Retinal pigment epithelial cell (primary cell): Measurements from ENCODE around the gene SERTM1.

ENCODE experiments used
- DNase-seq: peaks from one replicate; pipeline ENCODE4 v3.0.0-alpha.2; 2010; ENCODE audit warnings: low read depth
- H3K4me3 ChIP-seq: 2 replicates; pipeline ENCODE4 v1.5.1; 2011; ENCODE audit warnings: mild to moderate bottlenecking, low read length, control low read depth, moderate library complexity
- TF ChIP-seq, protein P1 (sequence below): conservative IDR thresholded peaks from 2 replicates; pipeline ENCODE4 v1.5.1; 2011; ENCODE audit warnings: low read depth, low read length, control low read depth, inconsistent platforms

The SERTM1 gene

DNA sequence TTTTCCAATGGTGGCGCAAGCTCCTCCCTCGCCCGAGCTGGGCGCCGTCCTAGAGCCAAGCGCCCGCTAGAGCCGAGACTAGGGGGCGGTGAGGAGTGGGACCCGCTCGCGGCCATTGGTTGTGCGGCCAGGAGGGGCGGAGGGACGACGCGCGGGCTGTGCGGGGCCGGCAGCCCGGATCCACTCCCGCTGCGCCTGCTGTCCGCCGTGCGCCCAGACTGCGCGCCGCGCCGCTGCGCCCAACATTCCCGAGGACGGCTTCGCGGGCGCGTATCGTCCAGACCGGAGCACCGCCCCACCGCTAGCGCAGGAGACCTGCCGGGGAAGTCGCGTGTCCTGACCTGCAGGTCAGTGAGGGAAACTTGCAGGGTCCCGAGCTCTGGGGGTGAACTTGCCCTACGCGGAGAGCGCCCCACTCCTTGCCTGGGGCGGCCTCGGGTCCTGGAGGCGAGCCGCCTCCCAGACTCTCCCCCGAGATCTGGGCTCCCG is at the start of gene SERTM1:
Gene SERTM1 (plus strand): TSS at position 183 of the 489 bp plus-strand sequence. CDS start 21,059 bp downstream, outside the sequence.
- TF ChIP-seq, protein P1, sequence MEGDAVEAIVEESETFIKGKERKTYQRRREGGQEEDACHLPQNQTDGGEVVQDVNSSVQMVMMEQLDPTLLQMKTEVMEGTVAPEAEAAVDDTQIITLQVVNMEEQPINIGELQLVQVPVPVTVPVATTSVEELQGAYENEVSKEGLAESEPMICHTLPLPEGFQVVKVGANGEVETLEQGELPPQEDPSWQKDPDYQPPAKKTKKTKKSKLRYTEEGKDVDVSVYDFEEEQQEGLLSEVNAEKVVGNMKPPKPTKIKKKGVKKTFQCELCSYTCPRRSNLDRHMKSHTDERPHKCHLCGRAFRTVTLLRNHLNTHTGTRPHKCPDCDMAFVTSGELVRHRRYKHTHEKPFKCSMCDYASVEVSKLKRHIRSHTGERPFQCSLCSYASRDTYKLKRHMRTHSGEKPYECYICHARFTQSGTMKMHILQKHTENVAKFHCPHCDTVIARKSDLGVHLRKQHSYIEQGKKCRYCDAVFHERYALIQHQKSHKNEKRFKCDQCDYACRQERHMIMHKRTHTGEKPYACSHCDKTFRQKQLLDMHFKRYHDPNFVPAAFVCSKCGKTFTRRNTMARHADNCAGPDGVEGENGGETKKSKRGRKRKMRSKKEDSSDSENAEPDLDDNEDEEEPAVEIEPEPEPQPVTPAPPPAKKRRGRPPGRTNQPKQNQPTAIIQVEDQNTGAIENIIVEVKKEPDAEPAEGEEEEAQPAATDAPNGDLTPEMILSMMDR: no peak
- peak; percentile 16 for DNase-seq
- H3K4me3 ChIP-seq: peak within 1 kb of the TSS; percentile 52

DNA sequence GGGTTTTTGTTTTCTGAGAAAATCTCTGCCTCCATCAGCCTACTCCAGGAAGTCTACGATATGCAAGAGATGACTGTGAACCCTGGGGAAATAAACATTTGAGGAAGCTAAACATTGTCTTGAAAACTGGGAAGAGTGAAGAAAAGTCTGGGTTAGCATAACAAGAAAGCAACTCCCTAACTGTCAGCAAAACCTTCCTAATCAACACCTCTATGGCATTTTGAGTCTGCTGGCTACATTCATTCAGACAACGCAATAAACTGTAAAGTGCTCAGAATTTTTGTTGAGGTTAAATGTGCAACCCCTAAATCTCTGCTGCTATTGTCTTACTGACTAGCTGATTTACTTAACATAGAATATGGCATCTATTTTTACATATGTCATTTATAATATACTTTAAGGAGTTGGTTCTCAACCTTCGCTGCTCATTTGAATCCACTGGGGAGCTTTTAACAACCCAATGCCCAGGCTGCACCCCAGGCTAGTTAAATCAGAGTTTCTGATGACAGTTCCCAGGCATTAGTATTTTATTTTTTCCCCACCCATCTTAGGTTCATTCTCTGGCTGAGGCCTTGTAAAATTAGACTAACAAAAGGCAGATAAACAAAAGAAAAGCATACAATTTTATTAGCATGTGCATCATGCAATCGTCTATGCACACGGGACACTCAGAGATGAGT is 45.3 kb upstream of the SERTM1 start:
- no peak overlapping the region for H3K4me3 ChIP-seq
- TF ChIP-seq, protein P1: no peak
- DNase-seq: no peak

DNA sequence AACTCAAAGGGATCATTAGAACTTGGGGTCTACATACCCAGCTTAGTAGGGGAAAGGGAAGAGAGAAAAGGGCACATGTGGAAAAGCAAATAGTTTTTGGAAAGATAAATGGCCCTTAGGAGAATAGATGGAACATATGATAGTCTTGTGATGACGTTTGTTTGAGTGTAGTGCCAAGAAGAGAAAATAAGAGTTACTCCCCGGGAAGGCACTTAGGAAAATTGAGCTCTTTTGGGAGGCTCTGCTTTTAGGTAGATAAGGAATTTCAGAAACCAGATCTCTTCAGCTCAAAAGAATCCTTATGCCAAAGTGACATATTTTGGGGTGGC is 44.8 kb upstream of the SERTM1 start:
- H3K4me3 ChIP-seq: no peak overlapping the region
- TF ChIP-seq, protein P1: no peak
- DNase-seq: no peak

DNA sequence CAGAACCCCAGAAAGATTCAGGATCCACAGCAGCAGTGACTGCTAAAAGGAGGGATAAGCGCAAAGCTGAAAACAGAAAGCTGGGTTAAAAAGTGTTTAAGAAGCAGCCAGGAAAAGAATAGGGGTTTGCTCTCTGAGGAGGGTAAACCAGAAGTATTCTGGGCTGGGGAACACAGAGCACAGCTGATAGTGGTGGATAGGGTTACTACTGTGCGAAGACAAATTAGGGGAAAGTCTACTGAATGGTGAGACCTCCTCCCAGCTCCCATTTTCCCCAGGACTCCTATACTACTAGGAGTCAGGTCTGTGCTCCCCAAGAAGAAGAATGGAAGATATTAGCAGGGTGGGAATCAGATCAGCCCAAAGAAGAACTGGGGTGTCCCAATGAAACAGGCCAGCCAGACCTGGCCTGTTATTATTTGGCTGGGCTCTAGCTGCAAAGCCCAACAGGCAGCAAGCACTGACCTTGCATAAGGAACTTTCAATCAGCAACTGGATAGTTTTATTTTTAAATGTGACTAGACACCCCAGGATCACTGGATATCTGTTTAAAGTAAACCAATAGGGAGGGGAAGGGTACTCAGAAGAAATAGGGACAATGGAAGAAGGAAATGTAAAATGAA is 43.5 kb upstream of the SERTM1 start:
- no peak overlapping the region for H3K4me3 ChIP-seq
- DNase-seq: no peak
- TF ChIP-seq, protein P1: no peak

DNA sequence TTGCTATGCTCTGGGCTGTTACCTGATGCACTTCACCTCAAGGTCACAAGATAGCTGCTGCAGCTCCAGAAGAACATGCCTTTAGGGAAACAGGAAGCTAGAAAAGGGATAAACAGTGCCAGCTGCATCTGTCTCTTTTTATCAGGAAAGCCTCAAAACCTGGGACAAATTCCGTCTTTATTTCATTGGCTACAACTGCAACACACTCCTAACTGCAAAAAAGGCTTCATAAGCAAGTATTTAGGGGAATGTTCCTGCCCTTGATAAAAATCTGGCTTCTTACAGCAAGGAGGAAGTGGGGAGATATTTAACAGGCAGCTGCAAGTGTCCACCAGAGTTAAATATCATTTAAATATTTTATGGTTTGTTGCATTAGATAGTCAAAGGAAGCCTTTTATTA is 34.2 kb upstream of the SERTM1 start:
- no peak overlapping the region for H3K4me3 ChIP-seq
- TF ChIP-seq, protein P1: no peak
- no peak for DNase-seq

DNA sequence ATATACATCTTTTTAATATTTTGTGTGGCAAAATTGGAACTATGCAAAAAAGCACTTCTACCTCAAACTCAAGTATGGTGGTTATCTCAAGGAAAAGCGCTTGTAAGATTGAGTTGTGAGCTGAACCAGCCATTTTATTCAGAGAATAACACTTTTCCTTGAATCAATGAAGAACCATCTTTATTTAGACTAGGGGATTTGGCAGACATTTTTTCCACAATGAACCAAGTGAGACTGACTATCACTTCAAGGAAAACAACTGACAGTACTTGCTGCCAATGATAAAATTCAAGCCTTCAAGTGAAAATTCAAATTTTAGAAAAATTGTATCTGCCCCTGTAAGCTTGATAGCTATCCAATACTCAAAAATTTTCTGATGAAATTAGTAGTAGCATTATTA is 23.2 kb upstream of the SERTM1 start:
- DNase-seq: no peak
- TF ChIP-seq, protein P1: no peak
- no peak overlapping the region for H3K4me3 ChIP-seq

DNA sequence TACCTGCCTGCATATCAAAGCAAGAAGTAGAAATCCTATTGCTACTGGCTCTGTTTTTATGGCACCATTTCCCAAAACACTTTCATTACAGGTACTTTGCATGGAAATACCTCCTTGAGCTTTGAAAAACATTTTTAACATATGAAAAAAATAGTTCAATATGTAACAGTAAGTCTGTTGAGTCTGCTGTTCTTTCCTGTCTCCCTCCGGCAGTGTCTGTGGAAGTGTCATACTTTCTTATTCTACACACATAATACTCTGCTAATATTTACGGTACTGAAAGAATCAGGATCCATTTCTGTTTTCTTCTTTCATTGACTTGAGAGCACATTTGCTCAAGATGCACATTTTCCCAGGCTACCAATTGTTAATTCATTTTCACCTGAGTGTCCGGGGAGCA is 8.2 kb upstream of the SERTM1 start:
- DNase-seq: no peak
- TF ChIP-seq, protein P1: no peak
- no peak overlapping the region for H3K4me3 ChIP-seq
